GM12892 (cell line): Measurements from ENCODE around the gene ARSB.

ENCODE experiments used
- POLR2A ChIP-seq: IDR thresholded peaks from 2 replicates; pipeline ENCODE4 v1.6.1; 2011; ENCODE audit warnings: low read depth, low read length, control low read depth
- POLR2AphosphoS5 ChIP-seq: IDR thresholded peaks from 2 replicates; pipeline ENCODE4 v1.6.1; 2011; ENCODE audit warnings: low read depth, low read length, control low read depth
- TAF1 ChIP-seq: IDR thresholded peaks from 2 replicates; pipeline ENCODE4 v1.6.1; 2011; ENCODE audit warnings: low read depth, mild to moderate bottlenecking, control low read depth, low read length, borderline replicate concordance

GRCh38 chr5:79022771-79023170 lies 37.7 kb upstream of the ARSB start:
- TF ChIP-seq TAF1 (no peak), POLR2A (no peak), POLR2AphosphoS5 (no peak)
